ENCODE data around the gene KDM2B. TPM values are rescaled to one million over a fixed set of nuclear protein-coding genes. Genes with fewer than 3 reads are reported as not detected.

Gene KDM2B
- polyA plus RNA-seq (ENCODE audit: insufficient read length): 86.4 TPM
- long read RNA-seq, donor 1, partial matches to known transcripts: 6 of 12 reads
- long read RNA-seq, donor 1, other reads (novel, unspliced or antisense): 6 of 12 reads
- long read RNA-seq, donor 2, partial matches to known transcripts: 5 of 5 reads
- long read RNA-seq, donor 2, other reads (novel, unspliced or antisense): 0 of 5 reads
- long read RNA-seq, donor 3: 0 reads
- long read RNA-seq, donor 4: 0 reads
- long read RNA-seq, donor 5, partial matches to known transcripts: 0 of 5 reads
- long read RNA-seq, donor 5, other reads (novel, unspliced or antisense): 5 of 5 reads
- long read RNA-seq, donor 6, partial matches to known transcripts: 5 of 5 reads
- long read RNA-seq, donor 6, other reads (novel, unspliced or antisense): 0 of 5 reads
- long read RNA-seq, donor 7, partial matches to known transcripts: 0 of 2 reads
- long read RNA-seq, donor 7, other reads (novel, unspliced or antisense): 0 of 2 reads
- long read RNA-seq, donor 8, full-length matches to known transcripts: 1 of 1 reads
- long read RNA-seq, donor 8, partial matches to known transcripts: 0 of 1 reads
- long read RNA-seq, donor 8, other reads (novel, unspliced or antisense): 0 of 1 reads

- peak; percentile 59 for DNase-seq
These were observed at the start of gene KDM2B for GRCh38 chr12:121580959-121581685. KDM2B (minus strand) TSS chr12:121581023; CDS start chr12:121580911, 112 bp downstream.

- DNase-seq: no peak
These were observed 47.7 kb upstream of the KDM2B start for GRCh38 chr12:121628536-121628935.

- DNase-seq: no peak
These were observed 47.2 kb upstream of the KDM2B start for GRCh38 chr12:121628037-121628436.

- DNase-seq: peak; percentile 53
These were observed 46.2 kb upstream of the KDM2B start for GRCh38 chr12:121626853-121627640.

GRCh38 chr12:121626087-121626852 lies 45.4 kb upstream of the KDM2B start, which contains the start of gene ORAI1:
ORAI1 (plus strand) TSS chr12:121626530.
- peak; percentile 96 for DNase-seq

- DNase-seq: no peak
These were observed 39.6 kb upstream of the KDM2B start for GRCh38 chr12:121620333-121620891.

GRCh38 chr12:121618659-121619233 lies 37.9 kb upstream of the KDM2B start:
- DNase-seq: no peak

- no peak for DNase-seq
These were observed 34.1 kb upstream of the KDM2B start for GRCh38 chr12:121614872-121615467.

GRCh38 chr12:121613462-121613861 lies 32.6 kb upstream of the KDM2B start:
- DNase-seq: no peak

- DNase-seq: no peak
These were observed 30.5 kb upstream of the KDM2B start for GRCh38 chr12:121611306-121611705.

GRCh38 chr12:121610239-121611149 lies 29.7 kb upstream of the KDM2B start:
- DNase-seq: peak; percentile 63

GRCh38 chr12:121608301-121608700 lies 27.5 kb upstream of the KDM2B start:
- no peak for DNase-seq

- DNase-seq: no peak
These were observed 22.8 kb upstream of the KDM2B start for GRCh38 chr12:121603581-121603980.

- DNase-seq: no peak
These were observed 21.9 kb upstream of the KDM2B start for GRCh38 chr12:121602766-121603165.

- no peak for DNase-seq
These were observed 20.0 kb upstream of the KDM2B start for GRCh38 chr12:121600702-121601336.

GRCh38 chr12:121596526-121596925 lies 15.7 kb upstream of the KDM2B start:
- no peak for DNase-seq

- no peak for DNase-seq
These were observed 14.7 kb upstream of the KDM2B start for GRCh38 chr12:121595520-121595919.

- DNase-seq: no peak
These were observed 11.5 kb upstream of the KDM2B start for GRCh38 chr12:121592320-121592719.
